Ovary (tissue), 10 donors: Measurements from ENCODE around the gene BRK1. TPM values are rescaled to one million over a fixed set of nuclear protein-coding genes. Genes with fewer than 3 reads are reported as not detected.
"Not testable (repeated sequence)": the region's sequence is repeated elsewhere in the genome, so short reads cannot be mapped to it uniquely, and the experiment has no call there.

Experiments used
- DNase-seq, 5 donors: peaks; one replicate each; pipeline ENCODE4 v3.0.0-alpha.2; 2019 to 2020
- H3K27ac ChIP-seq, 2 donors: fragments of 200-600 bp; one replicate each; pipeline versions ENCODE4 v1.5.1 to v1.8.0; 2019 to 2022
- H3K27me3 ChIP-seq: fragments of 200-600 bp; one replicate; pipeline ENCODE4 v1.8.0; 2022
- H3K36me3 ChIP-seq: fragments of 200-600 bp; sonication (generic); one replicate; pipeline ENCODE4 v1.5.1; 2019
- H3K4me1 ChIP-seq: one replicate; pipeline ENCODE4 v1.8.1; 2013; ENCODE audit warnings: mild to moderate bottlenecking, moderate library complexity; ENCODE audit not compliant: insufficient read depth
- H3K4me3 ChIP-seq: fragments of 200-600 bp; sonication (generic); one replicate; pipeline ENCODE4 v1.5.1; 2017
- H3K9me3 ChIP-seq, 2 donors: fragments of 200-600 bp in 1 of 2; sonication (generic) in 1 of 2; one replicate each; pipeline versions ENCODE4 v1.5.1 to v1.8.1; 2013 to 2019; ENCODE audit warnings: mild to moderate bottlenecking in 1 of 2, moderate library complexity in 1 of 2
- EP300 ChIP-seq: sonication (generic); formaldehyde crosslinking; IDR thresholded peaks from one replicate; pipeline ENCODE4 v1.6.1; 2017; ENCODE audit warnings: antibody characterized with exemption
- POLR2A ChIP-seq: fragments of 450-650 bp; IDR thresholded peaks from one replicate; pipeline ENCODE4 v1.6.1; 2017; ENCODE audit warnings: antibody characterized with exemption, mild to moderate bottlenecking, moderate library complexity
- WGBS, 3 donors: extraction: QIAGEN DNeasy Blood & Tissue Kit in 1 of 3; methylation state at CpG; one replicate each; pipeline versions ENCODE4 v1.1.5 to v1.1.7; 2013 to 2017; 5-methylcytosine and 5-hydroxymethylcytosine counted together
- intact Hi-C, 4 donors: fragments of 100-400 bp; cut with DNase I; formaldehyde crosslinking; loops; one replicate each; pipeline versions ENCODE4 v1.11.0 to v1.15.1; 2022 to 2023
- long read RNA-seq, 3 donors: library from polyadenylated mRNA in 2 of 3; unstranded in 2 of 3; transcript quantifications; one replicate each; pipeline ENCODE4 v2.0.0 and lab custom pipeline, GENCODE V29; 2021 to 2026
- polyA plus RNA-seq, 2 donors: library from polyadenylated mRNA; stranded (reverse); fragments of 200-250 nt in 1 of 2; fragments of 350-450 nt in 1 of 2; fragmentation: Illumina TruSeq in 1 of 2; extraction: RNeasy Lipid Tissue Mini Kit (QIAGEN cat#74804) in 1 of 2; gene quantifications; one replicate each; pipeline ENCODE4 v1.2.3, GENCODE V29; 2013 to 2014
- total RNA-seq, 7 donors: library from RNA; depleted of rRNA in 2 of 7; stranded (reverse); fragments of >200 nt in 2 of 7; fragmentation: NEBNext Ultra II Directional in 3 of 7; extraction: Animal tissue kit (Norgen Biotek cat#: 25700) in 3 of 7; gene quantifications; one replicate each; pipeline versions ENCODE4 v1.1.0 to v1.2.4, GENCODE V29; 2016 to 2023
- TF ChIP-seq, protein P1 (sequence below), 3 donors: fragments of 450-650 bp in 2 of 3; fragments of 200-600 bp in 1 of 3; IDR thresholded peaks; one replicate each; pipeline versions ENCODE4 v1.5.1 to v1.8.0; 2016 to 2022; ENCODE audit warnings: antibody characterized with exemption in 3 of 3, mild to moderate bottlenecking in 1 of 3
- donor health status: DM: no; HTN: no; CAD: no; lungs with moderate emphysema.
- donor health status: DM: no; HTN: no; CAD: no.
- donor health status: Bipolar disorder and iron deficiency.
- donor health status: DM: yes; HTN: yes; CAD: no.
- donor health status: DM: no; HTN: no; CAD: no.
- donor health status: DM: yes; HTN: yes; CAD: no.

BRK1 gene
- 100 to 1,000 TPM in 5 of 7 donors, 10 to 100 TPM in 2; 69.7 to 130 (median 123) TPM for total RNA-seq
- 100 to 1,000 TPM; 178 to 292 TPM for polyA plus RNA-seq
- long read RNA-seq, donor 1, transcript BRK1-201 (3 exons, 1,233 nt): major isoform, 275 of 292 reads
- long read RNA-seq, donor 1, partial matches to known transcripts: 3 of 292 reads
- long read RNA-seq, donor 1, other reads (novel, unspliced or antisense): 14 of 292 reads
- long read RNA-seq, donor 2, transcript BRK1-201 (3 exons, 1,233 nt): major isoform, 104 of 187 reads
- long read RNA-seq, donor 2, partial matches to known transcripts: 77 of 187 reads
- long read RNA-seq, donor 2, other reads (novel, unspliced or antisense): 6 of 187 reads
- long read RNA-seq, donor 3, transcript BRK1-201 (3 exons, 1,233 nt): major isoform, 133 of 141 reads
- long read RNA-seq, donor 3, partial matches to known transcripts: 4 of 141 reads
- long read RNA-seq, donor 3, other reads (novel, unspliced or antisense): 4 of 141 reads

DNA sequence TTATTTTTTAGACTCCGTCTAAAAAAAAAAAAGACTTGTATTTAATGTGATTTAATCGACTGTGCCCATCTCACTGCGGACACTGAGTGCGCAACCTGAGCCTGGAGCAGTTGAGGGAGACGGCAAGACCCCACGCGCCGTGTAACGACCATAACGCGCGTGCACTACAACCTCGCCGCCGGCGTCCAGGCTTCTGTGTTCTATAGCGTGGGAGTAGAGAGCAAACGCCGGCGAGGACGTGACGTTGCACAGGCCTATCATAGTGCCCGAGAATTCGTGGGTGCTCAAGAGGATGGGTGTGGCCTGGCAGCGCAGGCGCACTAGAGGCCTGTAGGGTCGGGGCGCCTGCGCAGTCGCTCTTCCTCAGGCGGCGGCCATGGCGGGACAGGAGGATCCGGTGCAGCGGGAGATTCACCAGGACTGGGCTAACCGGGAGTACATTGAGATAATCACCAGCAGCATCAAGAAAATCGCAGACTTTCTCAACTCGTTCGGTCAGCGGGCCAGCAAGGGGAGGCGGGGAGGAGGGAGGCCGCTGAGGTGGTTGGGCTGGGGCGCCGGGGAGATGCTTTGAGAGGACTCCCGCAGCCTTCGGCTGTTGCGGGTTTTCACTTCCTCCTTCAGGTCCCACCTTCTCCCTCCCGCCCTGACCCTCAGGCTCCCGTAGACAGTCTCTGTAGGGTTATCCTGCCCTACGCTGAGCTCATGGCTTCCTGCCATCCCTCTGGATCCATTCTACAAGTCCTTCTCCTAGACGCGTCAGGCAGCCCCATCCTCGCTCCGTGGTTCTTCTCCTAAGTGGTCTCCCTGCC is at the start of gene BRK1:
BRK1 (plus strand) TSS at position 350 of the 812 bp plus-strand sequence; CDS start at position 377, 27 bp downstream.
- TF ChIP-seq EP300: no peak
- TF ChIP-seq, protein P1, sequence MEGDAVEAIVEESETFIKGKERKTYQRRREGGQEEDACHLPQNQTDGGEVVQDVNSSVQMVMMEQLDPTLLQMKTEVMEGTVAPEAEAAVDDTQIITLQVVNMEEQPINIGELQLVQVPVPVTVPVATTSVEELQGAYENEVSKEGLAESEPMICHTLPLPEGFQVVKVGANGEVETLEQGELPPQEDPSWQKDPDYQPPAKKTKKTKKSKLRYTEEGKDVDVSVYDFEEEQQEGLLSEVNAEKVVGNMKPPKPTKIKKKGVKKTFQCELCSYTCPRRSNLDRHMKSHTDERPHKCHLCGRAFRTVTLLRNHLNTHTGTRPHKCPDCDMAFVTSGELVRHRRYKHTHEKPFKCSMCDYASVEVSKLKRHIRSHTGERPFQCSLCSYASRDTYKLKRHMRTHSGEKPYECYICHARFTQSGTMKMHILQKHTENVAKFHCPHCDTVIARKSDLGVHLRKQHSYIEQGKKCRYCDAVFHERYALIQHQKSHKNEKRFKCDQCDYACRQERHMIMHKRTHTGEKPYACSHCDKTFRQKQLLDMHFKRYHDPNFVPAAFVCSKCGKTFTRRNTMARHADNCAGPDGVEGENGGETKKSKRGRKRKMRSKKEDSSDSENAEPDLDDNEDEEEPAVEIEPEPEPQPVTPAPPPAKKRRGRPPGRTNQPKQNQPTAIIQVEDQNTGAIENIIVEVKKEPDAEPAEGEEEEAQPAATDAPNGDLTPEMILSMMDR (IDR thresholded peaks at IDR 0.05): no peak
- TF ChIP-seq POLR2A: peak; percentile 73
- no peaks in the 10 kb centered on the region for H3K9me3 ChIP-seq
- H3K4me1 ChIP-seq: peaks cover 6% of the 10 kb centered on the region
- DNase-seq: peak; percentile 93 to 96 (median 93)
- H3K27me3 ChIP-seq: no peaks in the 10 kb centered on the region
- H3K36me3 ChIP-seq: no peaks in the 10 kb centered on the region
- 0 to 1% (median 0%) methylated on average over 50 to 54 of the region's 54 CpGs for WGBS, 3 donors
- peak within 1 kb of the TSS in 1 of 2 donors; percentile 53 for H3K27ac ChIP-seq
- peak within 1 kb of the TSS; percentile 86 for H3K4me3 ChIP-seq
- intact Hi-C loops: no loop called here

DNA sequence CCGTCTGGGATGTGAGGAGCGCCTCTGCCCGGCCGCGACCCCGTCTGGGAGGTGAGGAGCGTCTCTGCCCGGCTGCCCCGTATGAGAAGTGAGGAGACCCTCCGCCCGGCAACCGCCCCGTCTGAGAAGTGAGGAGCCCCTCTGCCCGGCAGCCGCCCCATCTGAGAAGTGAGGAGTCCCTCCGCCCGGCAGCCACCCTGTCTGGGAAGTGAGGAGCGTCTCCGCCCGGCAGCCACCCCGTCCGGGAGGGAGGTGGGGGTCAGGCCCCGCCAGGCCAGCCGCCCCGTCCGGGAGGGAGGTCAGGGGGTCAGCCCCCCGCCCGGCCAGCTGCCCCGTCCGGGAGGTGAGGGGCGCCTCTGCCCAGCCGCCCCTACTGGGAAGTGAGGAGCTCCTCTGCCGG is 45.4 kb upstream of the BRK1 start:
- intact Hi-C loops, H3K4me1 ChIP-seq, H3K9me3 ChIP-seq, H3K36me3 ChIP-seq, H3K4me3 ChIP-seq, H3K27ac ChIP-seq, DNase-seq, H3K27me3 ChIP-seq: not testable (repeated sequence)
- 95 to 98% (median 98%) methylated on average over 13 to 26 of the region's 33 CpGs for WGBS, 3 donors

DNA sequence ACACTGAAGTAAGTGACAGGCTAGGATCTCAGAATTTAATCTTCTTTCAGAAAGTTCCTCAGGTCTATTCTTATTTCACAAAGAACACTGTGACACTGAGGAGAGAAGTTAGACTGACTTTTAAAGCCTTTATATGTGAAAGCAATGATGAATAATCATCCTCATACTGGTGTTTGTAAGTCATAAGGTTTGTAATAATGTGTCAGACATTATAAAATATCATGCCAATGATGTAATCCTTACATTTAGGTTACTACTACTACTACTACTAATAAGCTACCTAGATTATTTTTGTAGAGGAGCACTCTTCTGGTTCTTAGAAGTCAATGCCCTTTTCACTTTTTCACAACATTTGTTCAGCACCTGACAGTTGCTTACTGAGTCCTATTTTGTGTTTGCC is 40.8 kb upstream of the BRK1 start:
- Histone ChIP-seq H3K27me3 (no peaks in the 10 kb centered on the region), H3K9me3 (no peaks in the 10 kb centered on the region), H3K4me3 (no peak overlapping the region), H3K4me1 (no peaks in the 10 kb centered on the region), H3K27ac (no peak overlapping the region), H3K36me3 (no peaks in the 10 kb centered on the region)
- DNase-seq: no peak
- intact Hi-C loops: no loop called here
- TF ChIP-seq POLR2A: no peak
- TF ChIP-seq, protein P1 (IDR thresholded peaks at IDR 0.05): no peak
- no peak for TF ChIP-seq EP300

DNA sequence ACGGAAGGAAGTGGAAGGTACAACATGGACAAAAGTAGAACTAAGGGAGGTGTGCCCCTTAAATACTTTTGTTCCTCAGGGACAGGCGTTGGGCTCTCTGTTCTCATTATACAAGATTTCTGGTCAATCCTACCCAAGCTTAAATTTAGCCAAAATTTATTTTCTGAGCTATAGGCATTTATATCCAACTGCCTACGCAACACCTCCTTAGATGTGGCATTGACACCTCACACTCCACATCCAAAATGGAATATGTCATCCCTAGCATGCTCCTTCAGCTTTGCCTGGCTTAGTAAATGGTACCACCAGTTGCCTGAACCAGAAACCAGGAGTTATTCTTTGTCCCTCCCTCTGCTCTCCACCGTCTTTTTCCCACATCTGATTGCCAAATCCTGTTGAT is 33.6 kb upstream of the BRK1 start:
- no peaks in the 10 kb centered on the region for H3K9me3 ChIP-seq
- H3K4me1 ChIP-seq: no peaks in the 10 kb centered on the region
- DNase-seq: no peak
- TF ChIP-seq, protein P1 (IDR thresholded peaks at IDR 0.05): no peak
- TF ChIP-seq EP300: no peak
- no peak for TF ChIP-seq POLR2A
- H3K36me3 ChIP-seq: no peaks in the 10 kb centered on the region
- WGBS, 3 donors: 96 to 97% (median 97%) methylated on average over 4 of the region's 4 CpGs
- no peaks in the 10 kb centered on the region for H3K27me3 ChIP-seq
- H3K4me3 ChIP-seq: no peak overlapping the region
- intact Hi-C loops: no loop called here
- H3K27ac ChIP-seq: no peak overlapping the region
